IMR-90 (cell line): ENCODE data around the gene LDB1. TPM values are rescaled to one million over a fixed set of nuclear protein-coding genes. Genes with fewer than 3 reads are reported as not detected.

ENCODE experiments used
- ATAC-seq: fragments of 200-7000 bp; cut with Tn5 transposase; 2 replicates; pipeline ENCODE4 v1.9.1; 2020; ENCODE audit warnings: low read depth, mild to moderate bottlenecking, moderate library complexity
- BruUV-seq: library from RNA; stranded (reverse); fragments of 400-500 nt; replicated peaks from 2 replicates; lab custom pipeline; 2021; lab: Mats Ljungman, UMichigan
- CTCF ChIA-PET: fragments of 300-600 bp; formaldehyde crosslinking; extraction: SDS; loops from one replicate; lab custom pipeline; 2021; ENCODE audit warnings: antibody characterized with exemption; lab: Yijun Ruan, JAX
- POLR2A ChIA-PET: fragments of 300-600 bp; sonication (Branson Sonifier 250); formaldehyde crosslinking; loops from one replicate; lab custom pipeline; 2022; ENCODE audit warnings: antibody characterized with exemption; ENCODE audit not compliant: unreplicated experiment; lab: Charles Lee
- DNase-seq: peaks from one replicate; pipeline ENCODE4 v3.0.0; 2013
- H2AFZ ChIP-seq: replicated peaks from 2 replicates; pipeline ENCODE3; 2013; ENCODE audit warnings: low read length, mild to moderate bottlenecking; ENCODE audit not compliant: poor library complexity
- H2AK5ac ChIP-seq: 2 replicates; pipeline ENCODE4 v1.6.1; 2013; ENCODE audit warnings: low read depth, low read length, inconsistent platforms
- H2AK9ac ChIP-seq: replicated peaks from 2 replicates; pipeline ENCODE3; 2013; ENCODE audit warnings: mild to moderate bottlenecking, low read depth, low read length, moderate library complexity; ENCODE audit not compliant: poor library complexity
- H2BK120ac ChIP-seq: 2 replicates; pipeline ENCODE4 v1.6.1; 2013; ENCODE audit warnings: low read depth, low read length, inconsistent platforms
- H2BK15ac ChIP-seq: 3 replicates; pipeline ENCODE4 v1.6.1; 2013; ENCODE audit warnings: low read depth, low read length, inconsistent platforms
- H2BK20ac ChIP-seq: 2 replicates; pipeline ENCODE4 v1.6.1; 2013; ENCODE audit warnings: low read depth, mild to moderate bottlenecking, inconsistent platforms, low read length, moderate library complexity
- H2BK5ac ChIP-seq: 2 replicates; pipeline ENCODE4 v1.6.1; 2013; ENCODE audit warnings: mild to moderate bottlenecking, low read depth, low read length, inconsistent platforms; ENCODE audit not compliant: poor library complexity, severe bottlenecking
- H3K14ac ChIP-seq: replicated peaks from 2 replicates; pipeline ENCODE4 v1.6.1; 2013; ENCODE audit warnings: low read depth, low read length, inconsistent platforms
- H3K18ac ChIP-seq: 2 replicates; pipeline ENCODE4 v1.6.1; 2013; ENCODE audit warnings: low read depth, low read length, control low read depth
- H3K23ac ChIP-seq: 2 replicates; pipeline ENCODE4 v1.6.1; 2013; ENCODE audit warnings: low read depth, low read length, inconsistent platforms
- H3K27ac ChIP-seq: 2 replicates; pipeline ENCODE4 v1.5.1; 2013; ENCODE audit warnings: mild to moderate bottlenecking, control low read depth, low read length; ENCODE audit not compliant: insufficient read depth
- H3K27me3 ChIP-seq: 2 replicates; pipeline ENCODE4 v1.6.1; 2013; ENCODE audit warnings: low read length; ENCODE audit not compliant: control insufficient read depth, insufficient read depth
- H3K36me3 ChIP-seq: 2 replicates; pipeline ENCODE4 v1.6.1; 2013; ENCODE audit warnings: low read length, mixed read lengths; ENCODE audit not compliant: control insufficient read depth, insufficient read depth
- H3K4ac ChIP-seq: 2 replicates; pipeline ENCODE4 v1.6.1; 2013; ENCODE audit warnings: low read depth, low read length, inconsistent platforms
- H3K4me1 ChIP-seq: 2 replicates; pipeline ENCODE4 v1.6.1; 2013; ENCODE audit warnings: low read length, mixed read lengths; ENCODE audit not compliant: control insufficient read depth, insufficient read depth
- H3K4me2 ChIP-seq: 2 replicates; pipeline ENCODE4 v1.6.1; 2013; ENCODE audit warnings: low read depth, mild to moderate bottlenecking, control low read depth, low read length, moderate library complexity
- H3K4me3 ChIP-seq: 2 replicates; pipeline ENCODE4 v1.5.1; 2013; ENCODE audit warnings: low read depth, mild to moderate bottlenecking, control low read depth, low read length, moderate library complexity; ENCODE audit not compliant: insufficient read depth
- H3K56ac ChIP-seq: 2 replicates; pipeline ENCODE4 v1.6.1; 2013; ENCODE audit warnings: low read length, inconsistent platforms; ENCODE audit not compliant: insufficient read depth; ENCODE audit errors: extremely low read depth
- H3K79me1 ChIP-seq, 2 experiments: 2 replicates each; pipeline ENCODE4 v1.6.1; 2013; ENCODE audit warnings: low read length in 2 of 2, inconsistent platforms in 1 of 2, low read depth in 1 of 2
- H3K9ac ChIP-seq: 2 replicates; pipeline ENCODE4 v1.6.1; 2013; ENCODE audit warnings: low read depth, low read length, control low read depth
- H3K9me1 ChIP-seq: 2 replicates; pipeline ENCODE4 v1.6.1; 2013; ENCODE audit warnings: low read length, inconsistent platforms; ENCODE audit not compliant: insufficient read depth
- H3K9me3 ChIP-seq: 2 replicates; pipeline ENCODE4 v1.6.1; 2013; ENCODE audit warnings: low read length; ENCODE audit not compliant: control insufficient read depth, insufficient read depth
- H4K20me1 ChIP-seq: 2 replicates; pipeline ENCODE4 v1.6.1; 2013; ENCODE audit warnings: low read length, inconsistent platforms; ENCODE audit not compliant: insufficient read depth
- H4K5ac ChIP-seq: 2 replicates; pipeline ENCODE4 v1.6.1; 2013; ENCODE audit warnings: mild to moderate bottlenecking, low read depth, low read length, control low read depth
- H4K8ac ChIP-seq, 2 experiments: 2 replicates each; pipeline ENCODE4 v1.6.1; 2013; ENCODE audit warnings: low read depth in 2 of 2, low read length in 2 of 2, control low read depth in 1 of 2, inconsistent platforms in 1 of 2
- H4K91ac ChIP-seq: 2 replicates; pipeline ENCODE4 v1.6.1; 2013; ENCODE audit warnings: low read depth, low read length, inconsistent platforms; ENCODE audit not compliant: insufficient read depth
- BHLHE40 ChIP-seq: fragments of 150-350 bp; IDR thresholded peaks from 2 replicates; pipeline ENCODE4 v1.6.1; 2016; ENCODE audit warnings: mild to moderate bottlenecking, low read depth, low read length
- CEBPB ChIP-seq: IDR thresholded peaks from 2 replicates; pipeline ENCODE4 v1.6.1; 2012; ENCODE audit warnings: low read depth, low read length, improper control_type of control experiment
- FOS ChIP-seq: fragments of 150-350 bp; IDR thresholded peaks from 2 replicates; pipeline ENCODE4 v1.6.1; 2016; ENCODE audit warnings: low read depth, low read length
- MXI1 ChIP-seq: IDR thresholded peaks from 2 replicates; pipeline ENCODE4 v1.6.1; 2012; ENCODE audit warnings: low read depth, mild to moderate bottlenecking, low read length, moderate library complexity, borderline replicate concordance
- WGBS, 2 experiments: methylation state at CpG; one replicate each; pipeline versions ENCODE4 v1.1.5 to v1.1.7; 2013; ENCODE audit warnings: missing lambda C conversion rate in 2 of 2; ENCODE audit not compliant: insufficient read length in 1 of 2; ENCODE audit errors: extremely low coverage in 2 of 2; 5-methylcytosine and 5-hydroxymethylcytosine counted together
- dilution Hi-C: fragments of 300-500 bp; cut with HindIII; formaldehyde crosslinking; loops from one replicate; pipeline ENCODE4 v1.14.3; 2018; ENCODE audit warnings: low sequenced_read_pairs; ENCODE audit not compliant: unreplicated experiment
- in situ Hi-C: fragments of 300-500 bp; cut with MboI; formaldehyde crosslinking; loops from 3 replicates; pipeline ENCODE4 v1.14.3; 2019; ENCODE audit warnings: low sequenced_read_pairs, inconsistent platforms, mixed read lengths
- intact Hi-C: fragments of 100-400 bp; cut with micrococcal nuclease; formaldehyde crosslinking; loops from 2 replicates; pipeline ENCODE4 v1.10.0; 2022
- polyA plus RNA-seq, 3 experiments: library from polyadenylated mRNA; depleted of rRNA; stranded (reverse); fragments of >200 nt; gene quantifications; 2 replicates each; pipeline ENCODE4 v1.2.3, GENCODE V29; 2012; ENCODE audit warnings: low replicate concordance in 1 of 3
- total RNA-seq: library from RNA; depleted of rRNA; stranded (reverse); fragments of >200 nt; gene quantifications from 2 replicates; pipeline ENCODE4 v1.2.3, GENCODE V29; 2012

LDB1 gene
- total and polyA plus RNA-seq, 2 of the 4 experiments (the other 2 are of a cell fraction) = 47.9 to 92.4 TPM

- H3K4ac ChIP-seq = peak overlapping the region; percentile 99
- peaks cover 15% of the 10 kb centered on the region for H3K9me1 ChIP-seq
- peak overlapping the region; percentile 68; the same call in 1 of the 2 replicates for H3K9ac ChIP-seq
- H2AFZ ChIP-seq = no peak overlapping the region
- ChIA-PET POLR2A (no interaction called here), CTCF (interaction anchor here (0.5 kb wide), 1 partner anchor 19 kb away, joined by 3 read pairs; no protein-coding TSS in a partner anchor)
- no peak overlapping the region; the same call in 1 of the 2 replicates for H3K56ac ChIP-seq
- no CpG with 5 or more reads among the region's 1 CpG for WGBS, 2 experiments
- peak overlapping the region in 1 of 2 experiments; percentile 91; a peak in 2 of 4 replicates for H4K8ac ChIP-seq
- peak overlapping the region; percentile 39; the same call in 1 of the 2 replicates for H3K18ac ChIP-seq
- H4K20me1 ChIP-seq = peaks cover 43% of the 10 kb centered on the region
- H3K27ac ChIP-seq = peak overlapping the region; percentile 91
- no peak for TF ChIP-seq CEBPB
- TF ChIP-seq MXI1 = no peak
- TF ChIP-seq BHLHE40 = no peak
- no peak for TF ChIP-seq FOS
- H3K9me3 ChIP-seq = no peaks in the 10 kb centered on the region
- H3K4me2 ChIP-seq = peak overlapping the region; percentile 36
- H2AK5ac ChIP-seq = peak overlapping the region; percentile 75; the same call in 1 of the 2 replicates
- peak overlapping the region; percentile 99 for H2AK9ac ChIP-seq
- 0 out of 3 replicates have a peak overlapping the region, but pooled peaks have one; percentile 41 for H2BK15ac ChIP-seq
- H3K27me3 ChIP-seq = no peaks in the 10 kb centered on the region
- in situ Hi-C loops = no loop called here
- H2BK5ac ChIP-seq = peak overlapping the region; percentile 94
- no peak overlapping the region; the same call in none of the 2 replicates for H3K14ac ChIP-seq
- no peak overlapping the region for H4K5ac ChIP-seq
- dilution Hi-C loops = no loop called here
- peaks cover 2% of the 10 kb centered on the region; the same call in 1 of the 2 replicates for H3K36me3 ChIP-seq
- no peak for ATAC-seq
- peaks cover 36% of the 10 kb centered on the region for H3K4me1 ChIP-seq
- peak overlapping the region; percentile 12; the same call in 1 of the 2 replicates for H3K23ac ChIP-seq
- no peak overlapping the region for H3K4me3 ChIP-seq
- no TSS peak for BruUV-seq
- H4K91ac ChIP-seq = peak overlapping the region; percentile 77; the same call in 1 of the 2 replicates
- no peak overlapping the region for H2BK20ac ChIP-seq
- no peak for DNase-seq
- H2BK120ac ChIP-seq = peak overlapping the region; percentile 87; the same call in 1 of the 2 replicates
- peaks cover 17 to 70% of the 10 kb centered on the region in 2 experiments; a peak in 3 of 4 replicates for H3K79me1 ChIP-seq
- intact Hi-C loops = no loop called here
Observed at GRCh38 chr10:102116656-102117055, 3.5 kb downstream of the LDB1 start.
